Measurements from ENCODE around the gene RNLS. TPM values are rescaled to one million over a fixed set of nuclear protein-coding genes. Genes with fewer than 3 reads are reported as not detected.

Gene RNLS
- total and polyA plus RNA-seq, 8 donors, result 2.5 to 6.4 (median 5.9) TPM

DNA sequence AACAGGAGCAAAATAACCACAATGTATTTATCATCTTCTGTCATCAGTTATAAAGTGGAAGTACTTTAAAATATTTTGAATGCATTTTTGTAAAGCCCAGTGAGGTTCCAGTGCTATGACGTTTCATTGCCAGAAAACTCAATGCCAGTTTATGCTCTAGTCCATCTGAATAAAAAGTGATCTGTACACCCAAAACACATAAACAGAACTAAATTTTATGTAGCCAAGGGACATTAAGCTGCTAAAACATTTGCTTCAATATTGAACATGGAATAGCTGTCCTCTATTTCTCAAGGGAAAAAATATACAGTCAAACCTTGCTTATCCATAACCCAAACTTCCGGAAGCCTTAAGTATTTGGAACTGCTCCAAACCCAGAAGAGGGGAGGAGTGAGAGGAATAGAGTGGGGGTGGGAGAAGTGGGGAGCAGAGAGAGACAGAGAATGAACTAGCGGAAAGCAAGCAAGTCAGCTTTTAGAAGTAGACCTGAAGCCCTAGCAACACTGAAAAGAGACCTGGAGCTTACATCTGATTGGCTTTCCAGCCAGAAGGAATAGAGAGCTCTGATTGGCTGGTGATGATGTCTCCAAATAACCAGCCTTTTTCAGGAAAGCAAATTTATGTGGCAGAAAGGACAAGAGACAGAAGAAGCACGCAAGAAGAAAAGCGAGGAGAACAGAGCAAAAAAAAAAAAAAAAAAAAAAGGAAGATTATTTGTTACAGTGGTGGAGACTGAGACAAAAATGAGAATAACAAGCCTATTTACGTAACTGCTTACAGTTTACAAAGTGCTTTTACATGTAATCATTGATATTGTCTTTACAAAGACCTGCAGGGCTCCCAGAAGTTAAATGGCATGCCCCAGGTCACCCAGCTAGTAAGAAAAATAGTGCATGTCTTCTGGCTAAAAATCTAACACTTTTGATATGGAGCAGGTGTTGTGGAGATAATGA is 196.0 kb downstream of the RNLS start:
- ATAC-seq, result peak; percentile 75 to 92 (median 84)
- DNase-seq, result peak in 3 of 6 donors; percentile 33 to 41 (median 37)
- TF ChIP-seq, protein P1, sequence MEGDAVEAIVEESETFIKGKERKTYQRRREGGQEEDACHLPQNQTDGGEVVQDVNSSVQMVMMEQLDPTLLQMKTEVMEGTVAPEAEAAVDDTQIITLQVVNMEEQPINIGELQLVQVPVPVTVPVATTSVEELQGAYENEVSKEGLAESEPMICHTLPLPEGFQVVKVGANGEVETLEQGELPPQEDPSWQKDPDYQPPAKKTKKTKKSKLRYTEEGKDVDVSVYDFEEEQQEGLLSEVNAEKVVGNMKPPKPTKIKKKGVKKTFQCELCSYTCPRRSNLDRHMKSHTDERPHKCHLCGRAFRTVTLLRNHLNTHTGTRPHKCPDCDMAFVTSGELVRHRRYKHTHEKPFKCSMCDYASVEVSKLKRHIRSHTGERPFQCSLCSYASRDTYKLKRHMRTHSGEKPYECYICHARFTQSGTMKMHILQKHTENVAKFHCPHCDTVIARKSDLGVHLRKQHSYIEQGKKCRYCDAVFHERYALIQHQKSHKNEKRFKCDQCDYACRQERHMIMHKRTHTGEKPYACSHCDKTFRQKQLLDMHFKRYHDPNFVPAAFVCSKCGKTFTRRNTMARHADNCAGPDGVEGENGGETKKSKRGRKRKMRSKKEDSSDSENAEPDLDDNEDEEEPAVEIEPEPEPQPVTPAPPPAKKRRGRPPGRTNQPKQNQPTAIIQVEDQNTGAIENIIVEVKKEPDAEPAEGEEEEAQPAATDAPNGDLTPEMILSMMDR (IDR thresholded peaks at IDR 0.05), result no peak
- Histone ChIP-seq H3K9me3 (no peaks in the 10 kb centered on the region), H3K27me3 (no peaks in the 10 kb centered on the region), H3K4me1 (peaks cover 6 to 30% (median 27%) of the 10 kb centered on the region in 3 donors), H3K4me3 (peak overlapping the region in 2 of 4 donors; percentile 10 to 22), H3K36me3 (no peaks in the 10 kb centered on the region), H3K27ac (peak overlapping the region; percentile 31 to 80 (median 64))
- intact Hi-C loops (cut with DNase I), result no loop called here
- peak; percentile 70 for FAIRE-seq
- 6 to 8% methylated on average over 6 of the region's 6 CpGs for WGBS, 2 donors

DNA sequence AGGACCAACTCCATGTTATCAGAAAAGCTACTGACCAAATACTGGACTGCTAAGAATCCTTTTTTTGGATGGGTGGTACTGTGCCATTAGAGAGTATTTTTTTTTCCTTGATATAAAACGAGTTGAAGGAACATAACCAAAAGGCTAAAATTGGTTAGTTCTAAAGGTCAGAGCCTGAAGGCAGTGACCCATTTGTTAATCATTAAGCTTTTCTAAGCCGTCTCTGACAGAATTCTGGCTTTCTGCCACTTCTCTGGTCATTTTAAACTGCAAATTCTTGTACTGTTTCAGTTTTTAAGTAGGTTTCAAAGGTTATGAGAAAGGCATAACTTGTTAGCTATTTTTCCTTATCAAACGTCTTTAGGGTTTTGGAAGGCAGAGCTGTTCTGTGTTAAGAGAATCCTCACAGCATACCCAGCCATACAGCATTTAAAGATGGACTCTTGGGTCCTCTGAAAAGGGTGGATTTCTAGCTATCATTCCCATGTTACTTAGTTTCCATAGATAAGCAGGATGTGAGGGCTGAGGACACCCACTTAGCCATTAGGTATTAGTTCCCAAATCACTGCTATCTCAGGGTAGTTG is 196.8 kb downstream of the RNLS start:
- peak; percentile 78 for FAIRE-seq
- peak in 3 of 6 donors; percentile 30 to 43 (median 31) for DNase-seq
- TF ChIP-seq, protein P1 (IDR thresholded peaks at IDR 0.05), result no peak
- Histone ChIP-seq H3K4me1 (peaks cover 6 to 30% (median 27%) of the 10 kb centered on the region in 3 donors), H3K36me3 (no peaks in the 10 kb centered on the region), H3K4me3 (peak overlapping the region in 2 of 4 donors; percentile 10 to 22), H3K9me3 (no peaks in the 10 kb centered on the region), H3K27ac (peak overlapping the region; percentile 31 to 80 (median 64)), H3K27me3 (no peaks in the 10 kb centered on the region)
- 1% methylated on average over 3 of the region's 3 CpGs for WGBS, 2 donors
- peak; percentile 73 to 84 (median 80) for ATAC-seq
- intact Hi-C loops (cut with DNase I), result no loop called here

DNA sequence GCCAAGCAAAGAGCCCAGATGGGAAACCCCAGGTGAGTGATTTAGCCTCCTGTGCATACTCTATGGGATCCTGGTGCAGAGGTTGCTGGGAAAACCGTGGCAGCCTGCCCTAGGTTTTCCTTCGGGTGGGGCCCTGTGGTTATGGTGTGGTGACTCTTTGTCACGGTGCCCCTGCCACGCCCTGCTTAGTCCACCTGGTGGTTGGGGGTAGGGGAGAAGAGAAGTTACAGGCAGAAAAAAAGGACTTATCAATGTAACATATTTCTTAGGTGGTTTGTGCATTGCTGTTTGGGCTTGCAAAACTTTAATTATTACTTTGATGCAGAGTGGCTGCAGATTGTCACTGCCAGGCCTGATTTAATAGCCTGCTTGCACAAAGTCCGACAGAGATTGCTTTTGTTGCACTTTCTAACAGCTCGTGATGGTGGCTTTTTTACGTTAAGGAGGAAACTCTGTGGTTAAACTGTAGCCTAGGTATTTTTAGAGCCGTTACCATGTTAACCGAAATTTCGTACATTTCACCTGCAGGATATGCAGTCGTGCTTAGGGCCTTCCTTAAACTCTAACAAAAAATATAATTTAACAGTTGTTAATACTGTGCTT is 197.4 kb downstream of the RNLS start:
- FAIRE-seq (no peak), ATAC-seq (peak; percentile 61 to 88 (median 84)), DNase-seq (peak; percentile 71 to 90 (median 82))
- WGBS, 2 donors, result 8 to 9% methylated on average over 11 of the region's 11 CpGs
- no peaks in the 10 kb centered on the region for H3K36me3 ChIP-seq
- H3K4me3 ChIP-seq, result peak overlapping the region in 2 of 4 donors; percentile 10 to 22
- TF ChIP-seq, protein P1 (IDR thresholded peaks at IDR 0.05), result no peak
- intact Hi-C loops (cut with DNase I), result no loop called here
- no peaks in the 10 kb centered on the region for H3K27me3 ChIP-seq
- H3K27ac ChIP-seq, result peak overlapping the region; percentile 31 to 80 (median 64)
- no peaks in the 10 kb centered on the region for H3K9me3 ChIP-seq
- peaks cover 6 to 30% (median 27%) of the 10 kb centered on the region in 3 donors for H3K4me1 ChIP-seq

DNA sequence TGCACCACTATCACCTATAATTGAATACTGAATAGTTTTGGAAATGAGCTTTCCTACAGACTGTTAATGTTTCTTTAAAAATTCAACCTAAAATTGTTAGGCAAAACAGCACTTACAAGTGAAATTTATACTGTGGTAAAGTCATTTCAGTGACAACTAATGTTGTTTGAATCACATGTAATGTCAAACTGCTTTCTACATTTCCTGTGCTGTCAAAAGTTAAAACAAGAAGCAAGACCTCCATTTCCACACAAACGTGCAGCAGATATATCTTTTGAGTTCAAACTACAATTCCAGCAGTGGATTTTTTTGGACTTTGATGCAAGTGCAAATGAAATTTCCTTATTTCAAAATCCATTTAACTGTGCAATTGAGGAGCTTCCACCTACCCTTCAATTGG is 199.8 kb downstream of the RNLS start:
- Histone ChIP-seq H3K36me3 (no peaks in the 10 kb centered on the region), H3K27me3 (no peaks in the 10 kb centered on the region), H3K9me3 (no peaks in the 10 kb centered on the region), H3K4me3 (no peak overlapping the region), H3K4me1 (peaks cover 6 to 30% (median 27%) of the 10 kb centered on the region in 3 donors), H3K27ac (no peak overlapping the region)
- intact Hi-C loops (cut with DNase I), result no loop called here
- TF ChIP-seq, protein P1 (IDR thresholded peaks at IDR 0.05), result no peak
- FAIRE-seq, result no peak
- WGBS, 2 donors, result 78 to 80% methylated on average over 1 of the region's 1 CpG
- no peak for DNase-seq
- ATAC-seq, result no peak
